ENCODE data around the gene HCK.

DNA sequence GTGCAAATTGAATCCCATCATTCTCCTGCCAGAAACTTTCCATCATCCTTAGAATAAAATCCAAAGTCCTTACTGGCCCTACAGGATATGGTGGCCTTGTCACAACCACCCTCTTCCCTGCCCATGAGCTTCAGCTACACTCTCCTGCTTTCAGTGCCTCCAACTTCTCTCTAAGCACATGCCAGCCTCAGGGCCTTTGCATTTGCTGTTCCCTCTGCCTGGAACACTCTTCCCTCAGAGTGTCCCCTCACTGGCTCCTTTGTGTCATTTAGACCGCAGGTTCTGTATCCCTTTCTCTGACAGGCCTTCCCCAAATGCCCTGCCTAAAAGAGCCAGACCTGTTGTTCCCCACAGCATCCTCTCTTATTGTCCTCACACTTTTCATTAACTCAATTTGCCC lies 18.2 kb downstream of the HCK start:
- TF ChIP-seq, protein P1, sequence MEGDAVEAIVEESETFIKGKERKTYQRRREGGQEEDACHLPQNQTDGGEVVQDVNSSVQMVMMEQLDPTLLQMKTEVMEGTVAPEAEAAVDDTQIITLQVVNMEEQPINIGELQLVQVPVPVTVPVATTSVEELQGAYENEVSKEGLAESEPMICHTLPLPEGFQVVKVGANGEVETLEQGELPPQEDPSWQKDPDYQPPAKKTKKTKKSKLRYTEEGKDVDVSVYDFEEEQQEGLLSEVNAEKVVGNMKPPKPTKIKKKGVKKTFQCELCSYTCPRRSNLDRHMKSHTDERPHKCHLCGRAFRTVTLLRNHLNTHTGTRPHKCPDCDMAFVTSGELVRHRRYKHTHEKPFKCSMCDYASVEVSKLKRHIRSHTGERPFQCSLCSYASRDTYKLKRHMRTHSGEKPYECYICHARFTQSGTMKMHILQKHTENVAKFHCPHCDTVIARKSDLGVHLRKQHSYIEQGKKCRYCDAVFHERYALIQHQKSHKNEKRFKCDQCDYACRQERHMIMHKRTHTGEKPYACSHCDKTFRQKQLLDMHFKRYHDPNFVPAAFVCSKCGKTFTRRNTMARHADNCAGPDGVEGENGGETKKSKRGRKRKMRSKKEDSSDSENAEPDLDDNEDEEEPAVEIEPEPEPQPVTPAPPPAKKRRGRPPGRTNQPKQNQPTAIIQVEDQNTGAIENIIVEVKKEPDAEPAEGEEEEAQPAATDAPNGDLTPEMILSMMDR (IDR thresholded peaks at IDR 0.05; ENCODE audit: insufficient read depth, low read depth, low read length) = no peak
- no peak for TF ChIP-seq EZH2 (IDR thresholded peaks at IDR 0.05; ENCODE audit: insufficient read depth, low read length)
